ENCODE measurements around the gene ATXN2L. TPM values are rescaled to one million over a fixed set of nuclear protein-coding genes. Genes with fewer than 3 reads are reported as not detected.

The ATXN2L gene
- total and polyA plus RNA-seq, 9 donors, result 36.2 to 143 (median 84.6) TPM

DNA sequence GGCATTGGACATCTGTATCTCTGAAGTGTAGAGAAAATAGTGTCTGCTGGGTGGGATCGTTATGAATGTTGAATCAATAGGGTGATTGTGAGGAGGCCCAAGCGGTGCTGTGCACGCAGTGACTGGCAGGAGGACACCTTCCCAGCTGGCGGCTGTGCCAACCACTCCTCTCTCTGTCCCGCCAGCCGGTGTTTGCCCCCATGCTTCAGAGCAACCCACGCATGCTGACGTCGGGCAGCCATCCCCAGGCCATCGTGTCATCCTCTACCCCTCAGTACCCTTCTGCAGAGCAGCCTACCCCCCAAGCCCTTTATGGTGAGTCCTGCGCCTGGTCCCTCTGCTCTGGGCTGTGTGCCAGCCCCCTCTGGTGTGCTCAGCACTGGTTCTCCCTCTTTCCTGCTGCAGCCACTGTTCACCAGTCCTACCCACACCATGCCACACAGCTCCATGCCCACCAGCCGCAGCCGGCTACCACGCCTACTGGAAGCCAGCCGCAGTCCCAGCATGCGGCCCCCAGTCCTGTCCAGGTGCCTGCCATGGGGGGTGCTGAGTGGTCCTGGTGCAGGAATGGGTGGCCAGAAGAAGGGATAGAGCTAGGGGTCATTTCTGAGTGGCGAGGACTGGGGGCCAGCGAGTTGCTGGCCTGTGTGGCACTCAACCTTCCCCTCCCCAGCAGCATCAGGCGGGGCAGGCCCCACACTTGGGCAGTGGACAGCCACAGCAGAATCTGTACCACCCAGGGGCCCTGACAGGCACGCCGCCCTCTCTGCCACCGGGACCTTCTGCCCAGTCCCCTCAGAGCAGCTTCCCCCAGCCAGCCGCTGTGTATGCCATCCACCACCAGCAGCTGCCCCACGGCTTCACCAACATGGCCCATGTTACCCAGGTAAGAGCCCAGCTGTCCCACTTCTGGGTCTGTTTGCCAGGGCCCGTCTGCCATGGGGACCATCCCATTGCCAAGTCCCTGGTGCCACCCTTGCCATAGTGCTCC lies 12.4 kb downstream of the ATXN2L start:
- Histone ChIP-seq H3K4me3 (no peak overlapping the region), H3K4me1 (ENCODE audit: insufficient read depth) (no peaks in the 10 kb centered on the region), H3K9me3 (no peaks in the 10 kb centered on the region), H3K36me3 (no peaks in the 10 kb centered on the region), H3K27ac (no peak overlapping the region), H3K27me3 (no peaks in the 10 kb centered on the region)
- WGBS, 3 donors, result 90 to 92% (median 91%) methylated on average over 25 of the region's 25 CpGs
- no peak for DNase-seq
- intact Hi-C loops (cut with DNase I), result no loop called here
- TF ChIP-seq EP300 (IDR thresholded peaks at IDR 0.05) (no peak), POLR2A (IDR thresholded peaks at IDR 0.05) (no peak)
- TF ChIP-seq, protein P1, sequence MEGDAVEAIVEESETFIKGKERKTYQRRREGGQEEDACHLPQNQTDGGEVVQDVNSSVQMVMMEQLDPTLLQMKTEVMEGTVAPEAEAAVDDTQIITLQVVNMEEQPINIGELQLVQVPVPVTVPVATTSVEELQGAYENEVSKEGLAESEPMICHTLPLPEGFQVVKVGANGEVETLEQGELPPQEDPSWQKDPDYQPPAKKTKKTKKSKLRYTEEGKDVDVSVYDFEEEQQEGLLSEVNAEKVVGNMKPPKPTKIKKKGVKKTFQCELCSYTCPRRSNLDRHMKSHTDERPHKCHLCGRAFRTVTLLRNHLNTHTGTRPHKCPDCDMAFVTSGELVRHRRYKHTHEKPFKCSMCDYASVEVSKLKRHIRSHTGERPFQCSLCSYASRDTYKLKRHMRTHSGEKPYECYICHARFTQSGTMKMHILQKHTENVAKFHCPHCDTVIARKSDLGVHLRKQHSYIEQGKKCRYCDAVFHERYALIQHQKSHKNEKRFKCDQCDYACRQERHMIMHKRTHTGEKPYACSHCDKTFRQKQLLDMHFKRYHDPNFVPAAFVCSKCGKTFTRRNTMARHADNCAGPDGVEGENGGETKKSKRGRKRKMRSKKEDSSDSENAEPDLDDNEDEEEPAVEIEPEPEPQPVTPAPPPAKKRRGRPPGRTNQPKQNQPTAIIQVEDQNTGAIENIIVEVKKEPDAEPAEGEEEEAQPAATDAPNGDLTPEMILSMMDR (IDR thresholded peaks at IDR 0.05), result no peak

DNA sequence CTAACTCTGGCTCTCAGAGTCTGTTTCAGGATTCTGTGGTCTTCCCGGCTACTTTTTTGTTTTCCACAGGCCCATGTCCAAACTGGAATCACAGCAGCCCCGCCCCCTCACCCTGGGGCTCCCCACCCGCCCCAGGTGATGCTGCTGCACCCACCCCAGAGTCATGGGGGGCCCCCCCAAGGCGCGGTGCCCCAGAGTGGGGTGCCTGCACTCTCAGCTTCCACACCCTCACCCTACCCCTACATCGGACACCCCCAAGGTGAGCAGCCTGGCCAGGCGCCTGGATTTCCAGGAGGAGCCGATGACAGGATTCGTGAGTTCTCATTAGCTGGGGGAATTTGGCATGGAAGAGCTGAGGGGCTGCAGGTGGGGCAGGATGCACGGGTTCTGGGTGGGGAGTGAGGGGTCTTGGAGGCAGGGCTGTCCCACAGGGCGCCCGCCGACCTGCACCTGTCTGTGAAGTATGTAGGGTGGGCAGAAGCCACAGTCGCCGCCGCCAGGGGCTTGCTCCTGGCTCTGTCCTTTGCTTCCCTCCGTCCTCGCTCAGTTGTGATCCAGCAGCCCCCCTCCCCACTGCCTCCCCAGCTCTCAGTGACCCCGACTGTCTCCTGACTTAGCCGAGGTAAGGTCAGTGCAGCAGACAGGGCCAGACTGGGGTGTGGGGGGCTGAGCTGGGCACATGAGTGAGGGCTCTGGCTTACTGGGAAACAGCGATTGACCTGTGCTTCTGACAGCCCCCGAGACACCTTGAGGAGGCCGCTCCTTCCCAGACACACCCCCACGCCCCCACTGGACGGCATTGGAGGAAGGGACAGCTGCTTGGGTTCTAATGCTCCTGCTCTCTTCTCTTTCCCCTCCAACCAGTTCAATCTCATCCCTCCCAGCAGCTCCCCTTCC lies 13.3 kb downstream of the ATXN2L start:
- no peak for DNase-seq
- no peaks in the 10 kb centered on the region for H3K27me3 ChIP-seq
- no peaks in the 10 kb centered on the region for H3K9me3 ChIP-seq
- H3K36me3 ChIP-seq, result no peaks in the 10 kb centered on the region
- WGBS, 3 donors, result 87 to 88% (median 88%) methylated on average over 25 of the region's 25 CpGs
- intact Hi-C loops (cut with DNase I), result no loop called here
- no peaks in the 10 kb centered on the region for H3K4me1 ChIP-seq (ENCODE audit: insufficient read depth)
- no peak overlapping the region for H3K4me3 ChIP-seq
- TF ChIP-seq POLR2A (IDR thresholded peaks at IDR 0.05) (no peak), EP300 (IDR thresholded peaks at IDR 0.05) (no peak)
- TF ChIP-seq, protein P1 (IDR thresholded peaks at IDR 0.05), result no peak
- H3K27ac ChIP-seq, result no peak overlapping the region

DNA sequence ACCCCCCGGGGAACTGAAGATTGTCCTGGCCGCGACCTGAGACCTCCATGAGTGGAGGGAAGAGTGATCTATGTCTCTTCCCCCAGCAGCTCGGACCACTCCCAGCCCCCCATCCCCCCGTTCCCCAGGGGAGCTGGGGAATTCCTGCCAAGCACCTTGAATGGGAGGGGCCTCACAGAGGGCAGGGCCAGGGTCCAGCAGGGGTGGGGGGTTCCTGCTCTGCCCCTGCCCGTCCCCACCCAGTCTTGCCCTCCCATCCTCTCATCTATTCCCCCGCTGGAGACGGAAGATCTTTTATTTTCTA lies 13.9 kb downstream of the ATXN2L start:
- H3K36me3 ChIP-seq, result no peaks in the 10 kb centered on the region
- no peaks in the 10 kb centered on the region for H3K9me3 ChIP-seq
- TF ChIP-seq POLR2A (IDR thresholded peaks at IDR 0.05), result no peak
- TF ChIP-seq, protein P1 (IDR thresholded peaks at IDR 0.05), result no peak
- no peak for TF ChIP-seq EP300 (IDR thresholded peaks at IDR 0.05)
- DNase-seq, result no peak
- 75 to 78% (median 78%) methylated on average over 8 of the region's 8 CpGs for WGBS, 3 donors
- H3K27ac ChIP-seq, result no peak overlapping the region
- intact Hi-C loops (cut with DNase I), result no loop called here
- no peak overlapping the region for H3K4me3 ChIP-seq
- H3K4me1 ChIP-seq (ENCODE audit: insufficient read depth), result no peaks in the 10 kb centered on the region
- no peaks in the 10 kb centered on the region for H3K27me3 ChIP-seq

DNA sequence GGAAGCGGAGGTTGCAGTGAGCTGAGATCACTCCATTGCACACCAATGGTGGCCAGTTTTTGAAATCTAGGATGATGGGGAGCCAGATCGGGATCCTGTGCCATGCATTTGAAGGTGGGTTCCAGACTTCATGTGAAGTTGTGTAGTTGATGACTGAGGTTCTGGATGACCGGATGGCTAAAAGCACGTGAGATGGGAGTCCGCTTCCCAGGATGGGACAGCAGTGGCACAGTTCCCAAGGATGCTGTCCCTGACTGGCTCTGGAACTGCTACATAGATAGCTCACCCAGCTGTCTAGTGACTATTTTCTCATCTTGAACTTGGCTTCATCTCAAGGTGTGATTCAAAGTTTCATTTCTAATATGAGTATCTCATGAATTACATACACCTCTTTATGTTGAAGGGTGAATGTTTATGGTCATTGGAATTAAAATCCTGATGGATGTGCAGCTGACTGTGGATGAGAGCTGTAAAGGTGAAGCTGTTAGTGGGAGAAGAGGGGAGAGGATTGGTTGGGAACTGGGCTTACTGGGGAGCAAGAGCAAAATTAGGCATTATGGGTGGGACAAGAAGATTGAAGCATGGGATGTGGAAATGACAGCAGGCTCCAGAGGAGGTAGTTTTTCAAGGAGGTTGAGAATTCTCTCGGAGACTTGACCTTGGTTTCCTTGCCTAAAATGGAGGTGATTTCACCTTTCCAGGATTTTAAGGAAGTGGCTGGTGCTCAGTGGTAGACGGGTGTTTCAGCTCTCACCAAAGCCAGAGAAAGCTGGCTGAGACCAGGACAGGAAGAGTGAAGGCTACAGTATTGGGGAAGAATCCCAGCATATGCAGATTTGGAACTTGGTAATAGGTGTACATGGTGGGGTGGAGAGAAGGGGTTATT lies 15.1 kb downstream of the ATXN2L start:
- TF ChIP-seq, protein P1 (IDR thresholded peaks at IDR 0.05), result no peak
- TF ChIP-seq EP300 (IDR thresholded peaks at IDR 0.05), result no peak
- no peak for TF ChIP-seq POLR2A (IDR thresholded peaks at IDR 0.05)
- WGBS, 3 donors, result 81 to 85% (median 82%) methylated on average over 7 of the region's 7 CpGs
- no peak overlapping the region for H3K27ac ChIP-seq

More for the DNA sequence above, 15.1 kb downstream of the ATXN2L start:
- Histone ChIP-seq H3K27me3 (no peaks in the 10 kb centered on the region), H3K4me3 (no peak overlapping the region), H3K36me3 (no peaks in the 10 kb centered on the region), H3K9me3 (no peaks in the 10 kb centered on the region), H3K4me1 (ENCODE audit: insufficient read depth) (no peaks in the 10 kb centered on the region)
- intact Hi-C loops (cut with DNase I), result no loop called here
- no peak for DNase-seq

All from ovary (tissue), 9 donors.